BE2C (cell line): ENCODE measurements around the gene PSME3IP1.

Experiments
- DNase-seq: peaks from one replicate; pipeline ENCODE4 v3.0.0-alpha.2; 2020
- H3K27me3 ChIP-seq: fragments of 250-450 bp; sonication (Bioruptor Pico); 2 replicates; pipeline ENCODE4 v1.5.1; 2020; ENCODE audit warnings: mild to moderate bottlenecking
- H3K36me3 ChIP-seq: fragments of 250-450 bp; sonication (Bioruptor Pico); 2 replicates; pipeline ENCODE4 v1.5.1; 2020; ENCODE audit warnings: mild to moderate bottlenecking
- H3K4me1 ChIP-seq: fragments of 250-450 bp; sonication (Bioruptor Pico); 2 replicates; pipeline ENCODE4 v1.5.1; 2020
- H3K4me3 ChIP-seq: 2 replicates; pipeline ENCODE4 v1.5.1; 2011; ENCODE audit warnings: low read depth, low read length
- H3K9me3 ChIP-seq: fragments of 250-450 bp; sonication (Bioruptor Pico); 2 replicates; pipeline ENCODE4 v1.5.1; 2020
- TF ChIP-seq, protein P1 (sequence below): IDR thresholded peaks from 2 replicates; pipeline ENCODE4 v1.5.1; 2012; ENCODE audit warnings: mild to moderate bottlenecking, low read depth, low read length

Gene PSME3IP1

GRCh38 chr16:57106767-57107166, 79.1 kb downstream of the PSME3IP1 start:
- Histone ChIP-seq H3K27me3 (no peaks in the 10 kb centered on the region), H3K4me3 (no peak overlapping the region), H3K9me3 (no peaks in the 10 kb centered on the region), H3K36me3 (no peaks in the 10 kb centered on the region), H3K4me1 (0 out of 2 replicates have a peak, but pooled peaks cover 2% of the 10 kb centered on the region)
- peak; percentile 41 for DNase-seq
- TF ChIP-seq, protein P1, sequence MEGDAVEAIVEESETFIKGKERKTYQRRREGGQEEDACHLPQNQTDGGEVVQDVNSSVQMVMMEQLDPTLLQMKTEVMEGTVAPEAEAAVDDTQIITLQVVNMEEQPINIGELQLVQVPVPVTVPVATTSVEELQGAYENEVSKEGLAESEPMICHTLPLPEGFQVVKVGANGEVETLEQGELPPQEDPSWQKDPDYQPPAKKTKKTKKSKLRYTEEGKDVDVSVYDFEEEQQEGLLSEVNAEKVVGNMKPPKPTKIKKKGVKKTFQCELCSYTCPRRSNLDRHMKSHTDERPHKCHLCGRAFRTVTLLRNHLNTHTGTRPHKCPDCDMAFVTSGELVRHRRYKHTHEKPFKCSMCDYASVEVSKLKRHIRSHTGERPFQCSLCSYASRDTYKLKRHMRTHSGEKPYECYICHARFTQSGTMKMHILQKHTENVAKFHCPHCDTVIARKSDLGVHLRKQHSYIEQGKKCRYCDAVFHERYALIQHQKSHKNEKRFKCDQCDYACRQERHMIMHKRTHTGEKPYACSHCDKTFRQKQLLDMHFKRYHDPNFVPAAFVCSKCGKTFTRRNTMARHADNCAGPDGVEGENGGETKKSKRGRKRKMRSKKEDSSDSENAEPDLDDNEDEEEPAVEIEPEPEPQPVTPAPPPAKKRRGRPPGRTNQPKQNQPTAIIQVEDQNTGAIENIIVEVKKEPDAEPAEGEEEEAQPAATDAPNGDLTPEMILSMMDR = no peak

DNA sequence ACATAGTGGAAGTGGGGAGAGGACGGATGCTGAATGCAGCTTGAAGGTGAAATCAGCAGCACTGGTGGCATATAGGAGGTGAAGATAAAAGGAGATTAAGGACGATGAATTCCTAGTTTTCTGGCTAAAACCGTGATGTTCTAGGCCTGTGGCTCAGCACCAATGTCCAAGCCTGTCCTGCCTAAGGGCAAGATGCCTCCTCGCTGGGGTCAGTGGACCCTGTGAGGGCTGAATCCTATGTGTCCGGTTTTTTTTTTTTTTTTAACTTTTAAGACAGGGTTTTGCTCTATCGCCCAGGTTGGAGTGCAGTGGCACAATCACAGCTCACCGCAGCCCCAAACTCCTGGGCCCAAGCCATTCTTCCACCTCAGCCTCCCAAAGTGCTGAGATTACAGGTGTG, 80.7 kb downstream of the PSME3IP1 start:
- Histone ChIP-seq H3K4me3 (no peak overlapping the region), H3K9me3 (no peaks in the 10 kb centered on the region), H3K27me3 (no peaks in the 10 kb centered on the region), H3K4me1 (0 out of 2 replicates have a peak, but pooled peaks cover 2% of the 10 kb centered on the region), H3K36me3 (no peaks in the 10 kb centered on the region)
- TF ChIP-seq, protein P1 = no peak
- no peak for DNase-seq

GRCh38 chr16:57104706-57105105, 81.1 kb downstream of the PSME3IP1 start:
- TF ChIP-seq, protein P1 = no peak
- Histone ChIP-seq H3K4me1 (0 out of 2 replicates have a peak, but pooled peaks cover under 1% of the 10 kb centered on the region), H3K36me3 (no peaks in the 10 kb centered on the region), H3K27me3 (no peaks in the 10 kb centered on the region), H3K4me3 (no peak overlapping the region), H3K9me3 (no peaks in the 10 kb centered on the region)
- DNase-seq = no peak

DNA sequence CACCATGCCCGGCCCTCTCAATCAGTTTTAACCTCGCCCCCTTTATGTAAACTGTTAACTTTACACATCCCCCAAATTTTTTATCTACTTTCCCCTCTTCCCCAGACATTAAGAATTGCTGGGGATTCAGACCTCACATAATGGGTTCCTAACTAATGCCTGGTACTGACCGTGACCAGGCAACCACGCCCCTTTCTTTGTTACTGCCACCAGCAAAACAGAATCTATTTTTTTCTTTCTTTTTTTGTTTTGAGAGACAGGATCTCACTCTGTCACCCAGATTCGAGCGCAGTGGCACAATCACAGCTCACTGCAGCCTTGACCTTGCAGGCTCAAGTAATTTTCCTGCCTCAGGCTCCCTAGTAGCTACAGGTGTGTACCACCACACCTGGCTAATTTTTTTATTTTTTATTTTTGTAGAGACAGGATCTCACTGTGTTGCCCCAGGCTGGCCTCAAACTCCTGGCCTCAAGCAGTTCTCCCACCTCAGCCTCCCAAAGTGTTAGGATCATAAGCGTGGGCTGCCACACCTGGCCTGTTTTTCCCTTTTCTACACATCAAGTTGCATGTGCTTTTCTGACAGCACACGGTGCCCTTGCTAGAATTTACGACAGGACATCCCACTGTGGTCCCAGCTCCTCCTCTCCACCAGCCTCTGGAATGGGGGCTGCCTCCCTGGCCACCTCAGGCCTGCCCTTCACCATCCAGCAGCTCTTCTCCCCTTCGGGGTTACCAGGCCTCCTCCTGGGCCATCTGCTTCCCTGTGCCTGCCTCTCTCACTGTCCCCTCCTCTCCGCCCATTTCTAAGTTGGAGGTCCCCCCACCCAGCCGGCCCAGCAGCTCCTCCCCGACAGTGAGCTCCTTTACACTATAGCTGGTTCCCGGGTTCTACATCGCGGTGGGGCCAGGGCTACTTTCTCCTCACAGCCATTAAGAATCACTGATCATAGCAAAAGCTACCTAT, 82.7 kb downstream of the PSME3IP1 start:
- Histone ChIP-seq H3K4me1 (peaks cover 6% of the 10 kb centered on the region), H3K9me3 (no peaks in the 10 kb centered on the region), H3K27me3 (no peaks in the 10 kb centered on the region), H3K36me3 (no peaks in the 10 kb centered on the region), H3K4me3 (no peak overlapping the region)
- TF ChIP-seq, protein P1 = no peak
- no peak for DNase-seq
